ENCODE data around the gene ZNF683.
"Not testable (repeated sequence)": the region's sequence is repeated elsewhere in the genome, so short reads cannot be mapped to it uniquely, and the experiment has no call there.

ZNF683 gene

GRCh38 chr1:26375081-26375480 lies 2.5 kb upstream of the ZNF683 start:
- no peak for DNase-seq (ENCODE audit: low read depth in 1 of 2, low spot score in 1 of 2)
- Histone ChIP-seq H3K4me3 (replicated peaks; ENCODE audit: insufficient read depth, low read length) (no peak overlapping the region), H3K27ac (replicated peaks) (no peak overlapping the region), H3K27me3 (ENCODE audit: insufficient read depth, poor library complexity, severe bottlenecking) (no peaks in the 10 kb centered on the region)
- TF ChIP-seq GABPA (IDR thresholded peaks at IDR 0.05; ENCODE audit: low read depth) = no peak
- TF ChIP-seq, protein P1, sequence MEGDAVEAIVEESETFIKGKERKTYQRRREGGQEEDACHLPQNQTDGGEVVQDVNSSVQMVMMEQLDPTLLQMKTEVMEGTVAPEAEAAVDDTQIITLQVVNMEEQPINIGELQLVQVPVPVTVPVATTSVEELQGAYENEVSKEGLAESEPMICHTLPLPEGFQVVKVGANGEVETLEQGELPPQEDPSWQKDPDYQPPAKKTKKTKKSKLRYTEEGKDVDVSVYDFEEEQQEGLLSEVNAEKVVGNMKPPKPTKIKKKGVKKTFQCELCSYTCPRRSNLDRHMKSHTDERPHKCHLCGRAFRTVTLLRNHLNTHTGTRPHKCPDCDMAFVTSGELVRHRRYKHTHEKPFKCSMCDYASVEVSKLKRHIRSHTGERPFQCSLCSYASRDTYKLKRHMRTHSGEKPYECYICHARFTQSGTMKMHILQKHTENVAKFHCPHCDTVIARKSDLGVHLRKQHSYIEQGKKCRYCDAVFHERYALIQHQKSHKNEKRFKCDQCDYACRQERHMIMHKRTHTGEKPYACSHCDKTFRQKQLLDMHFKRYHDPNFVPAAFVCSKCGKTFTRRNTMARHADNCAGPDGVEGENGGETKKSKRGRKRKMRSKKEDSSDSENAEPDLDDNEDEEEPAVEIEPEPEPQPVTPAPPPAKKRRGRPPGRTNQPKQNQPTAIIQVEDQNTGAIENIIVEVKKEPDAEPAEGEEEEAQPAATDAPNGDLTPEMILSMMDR (IDR thresholded peaks at IDR 0.05; ENCODE audit: insufficient read depth, low read length) = no peak
- TF ChIP-seq POLR2AphosphoS5 (IDR thresholded peaks at IDR 0.05; ENCODE audit: low read depth) = no peak
- no peak for TF ChIP-seq SPI1 (IDR thresholded peaks at IDR 0.05; ENCODE audit: borderline replicate concordance, low read depth)
- TF ChIP-seq, protein P2, sequence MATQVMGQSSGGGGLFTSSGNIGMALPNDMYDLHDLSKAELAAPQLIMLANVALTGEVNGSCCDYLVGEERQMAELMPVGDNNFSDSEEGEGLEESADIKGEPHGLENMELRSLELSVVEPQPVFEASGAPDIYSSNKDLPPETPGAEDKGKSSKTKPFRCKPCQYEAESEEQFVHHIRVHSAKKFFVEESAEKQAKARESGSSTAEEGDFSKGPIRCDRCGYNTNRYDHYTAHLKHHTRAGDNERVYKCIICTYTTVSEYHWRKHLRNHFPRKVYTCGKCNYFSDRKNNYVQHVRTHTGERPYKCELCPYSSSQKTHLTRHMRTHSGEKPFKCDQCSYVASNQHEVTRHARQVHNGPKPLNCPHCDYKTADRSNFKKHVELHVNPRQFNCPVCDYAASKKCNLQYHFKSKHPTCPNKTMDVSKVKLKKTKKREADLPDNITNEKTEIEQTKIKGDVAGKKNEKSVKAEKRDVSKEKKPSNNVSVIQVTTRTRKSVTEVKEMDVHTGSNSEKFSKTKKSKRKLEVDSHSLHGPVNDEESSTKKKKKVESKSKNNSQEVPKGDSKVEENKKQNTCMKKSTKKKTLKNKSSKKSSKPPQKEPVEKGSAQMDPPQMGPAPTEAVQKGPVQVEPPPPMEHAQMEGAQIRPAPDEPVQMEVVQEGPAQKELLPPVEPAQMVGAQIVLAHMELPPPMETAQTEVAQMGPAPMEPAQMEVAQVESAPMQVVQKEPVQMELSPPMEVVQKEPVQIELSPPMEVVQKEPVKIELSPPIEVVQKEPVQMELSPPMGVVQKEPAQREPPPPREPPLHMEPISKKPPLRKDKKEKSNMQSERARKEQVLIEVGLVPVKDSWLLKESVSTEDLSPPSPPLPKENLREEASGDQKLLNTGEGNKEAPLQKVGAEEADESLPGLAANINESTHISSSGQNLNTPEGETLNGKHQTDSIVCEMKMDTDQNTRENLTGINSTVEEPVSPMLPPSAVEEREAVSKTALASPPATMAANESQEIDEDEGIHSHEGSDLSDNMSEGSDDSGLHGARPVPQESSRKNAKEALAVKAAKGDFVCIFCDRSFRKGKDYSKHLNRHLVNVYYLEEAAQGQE (IDR thresholded peaks at IDR 0.05; ENCODE audit: insufficient replicate concordance, low read depth) = no peak

- H3K27me3 ChIP-seq (ENCODE audit: insufficient read depth, poor library complexity, severe bottlenecking); H3K27ac ChIP-seq (replicated peaks); DNase-seq (ENCODE audit: low read depth in 1 of 2, low spot score in 1 of 2); H3K4me3 ChIP-seq (replicated peaks; ENCODE audit: insufficient read depth, low read length): not testable (repeated sequence)
Observed at GRCh38 chr1:26374361-26374760, 1.8 kb upstream of the ZNF683 start.

DNA sequence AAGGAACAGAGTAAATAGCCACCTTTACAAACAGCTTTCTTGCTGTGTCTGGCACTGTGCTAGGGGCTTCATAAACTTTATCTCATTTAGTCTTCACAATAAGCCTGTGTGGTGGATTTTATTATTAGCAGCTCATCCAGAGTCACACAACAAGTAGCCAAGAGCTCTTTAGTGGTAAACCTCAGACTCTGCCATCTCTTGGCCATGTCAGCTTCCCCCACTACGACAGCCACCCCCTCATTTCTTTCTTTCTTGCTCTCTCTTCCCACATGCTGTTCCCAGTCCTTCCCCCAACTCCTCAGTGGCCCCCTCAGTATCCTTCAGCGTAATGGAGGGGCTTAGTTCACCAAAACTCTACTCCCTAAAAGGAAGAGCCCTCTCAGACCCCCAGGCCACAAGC lies 1.2 kb upstream of the ZNF683 start:
- Histone ChIP-seq H3K27me3 (ENCODE audit: insufficient read depth, poor library complexity, severe bottlenecking) (no peaks in the 10 kb centered on the region), H3K27ac (replicated peaks) (no peak overlapping the region), H3K4me3 (replicated peaks; ENCODE audit: insufficient read depth, low read length) (no peak overlapping the region)
- no peak for DNase-seq (ENCODE audit: low read depth in 1 of 2, low spot score in 1 of 2)
- TF ChIP-seq SPI1 (IDR thresholded peaks at IDR 0.05; ENCODE audit: borderline replicate concordance, low read depth) (no peak), POLR2AphosphoS5 (IDR thresholded peaks at IDR 0.05; ENCODE audit: low read depth) (no peak), GABPA (IDR thresholded peaks at IDR 0.05; ENCODE audit: low read depth) (no peak)
- TF ChIP-seq, protein P1 (IDR thresholded peaks at IDR 0.05; ENCODE audit: insufficient read depth, low read length) = no peak
- TF ChIP-seq, protein P2 (IDR thresholded peaks at IDR 0.05; ENCODE audit: insufficient replicate concordance, low read depth) = no peak

- TF ChIP-seq, protein P2 (IDR thresholded peaks at IDR 0.05; ENCODE audit: insufficient replicate concordance, low read depth) = no peak
- no peak for TF ChIP-seq GABPA (IDR thresholded peaks at IDR 0.05; ENCODE audit: low read depth)
- TF ChIP-seq SPI1 (IDR thresholded peaks at IDR 0.05; ENCODE audit: borderline replicate concordance, low read depth) = no peak
- no peak for TF ChIP-seq POLR2AphosphoS5 (IDR thresholded peaks at IDR 0.05; ENCODE audit: low read depth)
- TF ChIP-seq, protein P1 (IDR thresholded peaks at IDR 0.05; ENCODE audit: insufficient read depth, low read length) = no peak
- Histone ChIP-seq H3K4me3 (replicated peaks; ENCODE audit: insufficient read depth, low read length) (no peak overlapping the region), H3K27ac (replicated peaks) (no peak overlapping the region), H3K27me3 (ENCODE audit: insufficient read depth, poor library complexity, severe bottlenecking) (no peaks in the 10 kb centered on the region)
- no peak for DNase-seq (ENCODE audit: low read depth in 1 of 2, low spot score in 1 of 2)
Observed at GRCh38 chr1:26373281-26373680, 731 bp upstream of the ZNF683 start.
